GM12878 (cell line): ENCODE results near the gene GABBR2. TPM values are rescaled to one million over a fixed set of nuclear protein-coding genes. Genes with fewer than 3 reads are reported as not detected.

ENCODE experiments used
- ATAC-seq: fragments of 200-7000 bp; cut with Tn5 transposase; 3 replicates; pipeline ENCODE4 v1.9.1; 2020; ENCODE audit warnings: mild to moderate bottlenecking, moderate library complexity
- BruUV-seq: library from RNA; stranded (reverse); fragments of 400-500 nt; replicated peaks from 2 replicates; lab custom pipeline; 2021; lab: Mats Ljungman, UMichigan
- CTCF ChIA-PET: fragments of 300-600 bp; sonication (Branson Sonifier 250); formaldehyde crosslinking; extraction: SDS; loops from one replicate; lab custom pipeline; 2021; ENCODE audit warnings: inconsistent platforms; lab: Yijun Ruan, JAX
- POLR2A ChIA-PET: fragments of 350-600 bp; formaldehyde crosslinking; extraction: SDS; loops from one replicate; lab custom pipeline; 2021; ENCODE audit warnings: inconsistent platforms; lab: Charles Lee
- RAD21 ChIA-PET: fragments of 300-600 bp; sonication (Branson Sonifier 250); formaldehyde crosslinking; loops from one replicate; lab custom pipeline; 2023; ENCODE audit warnings: antibody characterized with exemption; ENCODE audit not compliant: unreplicated experiment; lab: Charles Lee
- SMC1A ChIA-PET: fragments of 300-600 bp; sonication (Branson Sonifier 250); formaldehyde crosslinking; loops from one replicate; lab custom pipeline; 2023; ENCODE audit not compliant: unreplicated experiment, uncharacterized antibody; lab: Charles Lee
- DNase-seq: peaks from one replicate; pipeline ENCODE4 v3.0.0-alpha.2; 2011; ENCODE audit warnings: low read depth, low spot score
- FAIRE-seq: peaks from 3 replicates; lab custom pipeline; 2011; peaks lifted over from hg19 to GRCh38; lab: Jason Lieb, UNC
- H2AFZ ChIP-seq: 2 replicates; pipeline ENCODE4 v1.6.0; 2011; ENCODE audit warnings: low read depth, low read length, control low read depth; ENCODE audit not compliant: control insufficient read depth
- H3K27ac ChIP-seq: 2 replicates; pipeline ENCODE4 v1.5.1; 2011; ENCODE audit warnings: control low read depth; ENCODE audit not compliant: control insufficient read depth, insufficient read depth
- H3K27me3 ChIP-seq, 2 experiments: replicated peaks in 1 of 2; 2 replicates each; pipeline versions ENCODE4 v1.6.0 to v1.6.1; 2011; ENCODE audit warnings: low read length in 1 of 2; ENCODE audit not compliant: control insufficient read depth in 2 of 2, insufficient read depth in 2 of 2
- H3K36me3 ChIP-seq, 2 experiments: 2 replicates each; pipeline ENCODE4 v1.5.1; 2011; ENCODE audit warnings: low read length in 1 of 2; ENCODE audit not compliant: control insufficient read depth in 2 of 2, insufficient read depth in 2 of 2
- H3K4me1 ChIP-seq: 2 replicates; pipeline ENCODE4 v1.6.1; 2011; ENCODE audit warnings: mild to moderate bottlenecking, low read length, moderate library complexity, mixed read lengths; ENCODE audit not compliant: control insufficient read depth, insufficient read depth
- H3K4me2 ChIP-seq: 2 replicates; pipeline ENCODE4 v1.6.0; 2011; ENCODE audit warnings: control low read depth; ENCODE audit not compliant: control insufficient read depth, insufficient read depth
- H3K4me3 ChIP-seq: fragments of 200-600 bp; sonication (generic); 2 replicates; pipeline ENCODE4 v1.5.1; 2016
- H3K79me2 ChIP-seq: 2 replicates; pipeline ENCODE4 v1.6.0; 2011; ENCODE audit warnings: low read length; ENCODE audit not compliant: control insufficient read depth, insufficient read depth
- H3K9ac ChIP-seq: 2 replicates; pipeline ENCODE4 v1.8.0; 2011; ENCODE audit warnings: low read length, control low read depth, mixed read lengths; ENCODE audit not compliant: control insufficient read depth, insufficient read depth
- H3K9me3 ChIP-seq: replicated peaks from 3 replicates; pipeline ENCODE4 v1.5.1; 2011; ENCODE audit warnings: mild to moderate bottlenecking, low read length; ENCODE audit not compliant: control insufficient read depth, insufficient read depth
- H4K20me1 ChIP-seq: 2 replicates; pipeline ENCODE4 v1.6.0; 2011; ENCODE audit not compliant: control insufficient read depth, insufficient read depth
- CBFB ChIP-seq: IDR thresholded peaks from 2 replicates; pipeline ENCODE4 v1.6.1; 2016; ENCODE audit warnings: antibody characterized with exemption, low read depth
- CEBPZ ChIP-seq: fragments of 150-350 bp; IDR thresholded peaks from 2 replicates; pipeline ENCODE4 v1.6.1; 2016; ENCODE audit warnings: low read depth, low read length
- E2F8 ChIP-seq: fragments of 450-650 bp; IDR thresholded peaks from 2 replicates; pipeline ENCODE4 v1.6.1; 2018; ENCODE audit warnings: mild to moderate bottlenecking, low read depth, moderate library complexity; ENCODE audit not compliant: partially characterized antibody
- FOXM1 ChIP-seq: IDR thresholded peaks from 2 replicates; pipeline ENCODE4 v1.6.1; 2012; ENCODE audit warnings: low read depth, mild to moderate bottlenecking, inconsistent platforms, low read length, moderate library complexity
- IKZF1 ChIP-seq: fragments of 450-650 bp; conservative IDR thresholded peaks from 2 replicates; pipeline ENCODE4 v1.6.1; 2017; ENCODE audit warnings: antibody characterized with exemption, mild to moderate bottlenecking
- IRF4 ChIP-seq: IDR thresholded peaks from 2 replicates; pipeline ENCODE4 v1.6.1; 2011; ENCODE audit warnings: low read depth, low read length
- IRF5 ChIP-seq: fragments of 450-650 bp; IDR thresholded peaks from 2 replicates; pipeline ENCODE4 v1.6.1; 2017; ENCODE audit warnings: borderline replicate concordance
- MTA2 ChIP-seq: fragments of 450-650 bp; IDR thresholded peaks from 2 replicates; pipeline ENCODE4 v1.6.1; 2016; ENCODE audit warnings: low read depth, mild to moderate bottlenecking, moderate library complexity
- NFXL1 ChIP-seq: fragments of 450-650 bp; IDR thresholded peaks from 2 replicates; pipeline ENCODE4 v1.6.1; 2017; ENCODE audit warnings: antibody characterized with exemption, mild to moderate bottlenecking, borderline replicate concordance
- NRF1 ChIP-seq: conservative IDR thresholded peaks from 2 replicates; pipeline ENCODE4 v1.6.1; 2011; ENCODE audit warnings: mild to moderate bottlenecking, low read depth, low read length, improper control_type of control experiment
- POLR2A ChIP-seq: IDR thresholded peaks from 2 replicates; pipeline ENCODE4 v1.6.1; 2011; ENCODE audit warnings: low read depth, mild to moderate bottlenecking, low read length
- POLR2AphosphoS5 ChIP-seq: IDR thresholded peaks from 2 replicates; pipeline ENCODE4 v1.6.1; 2011; ENCODE audit warnings: mild to moderate bottlenecking, low read length, inconsistent platforms
- RAD21 ChIP-seq: IDR thresholded peaks from 2 replicates; pipeline ENCODE4 v1.6.1; 2011; ENCODE audit warnings: mild to moderate bottlenecking, low read depth, low read length, moderate library complexity; ENCODE audit not compliant: insufficient read depth
- RB1 ChIP-seq: fragments of 450-650 bp; formaldehyde crosslinking; IDR thresholded peaks from 2 replicates; pipeline ENCODE4 v1.6.1; 2017; ENCODE audit warnings: mild to moderate bottlenecking, borderline replicate concordance
- RELA ChIP-seq: fragments of 450-650 bp; IDR thresholded peaks from 2 replicates; pipeline ENCODE4 v1.8.0; 2014; ENCODE audit warnings: borderline replicate concordance; ENCODE audit not compliant: partially characterized antibody
- STAT1 ChIP-seq: fragments of 450-650 bp; conservative IDR thresholded peaks from 2 replicates; pipeline ENCODE4 v1.6.1; 2014; ENCODE audit warnings: antibody characterized with exemption, mild to moderate bottlenecking
- STAT3 ChIP-seq: IDR thresholded peaks from 2 replicates; pipeline ENCODE4 v1.6.1; 2011; ENCODE audit warnings: low read depth, low read length, improper control_type of control experiment
- TCF3 ChIP-seq: IDR thresholded peaks from 2 replicates; pipeline ENCODE4 v1.6.1; 2012; ENCODE audit warnings: low read depth, mild to moderate bottlenecking, low read length, borderline replicate concordance; ENCODE audit not compliant: insufficient read depth
- YBX1 ChIP-seq: fragments of 450-650 bp; IDR thresholded peaks from 2 replicates; pipeline ENCODE4 v1.6.1; 2016; ENCODE audit warnings: antibody characterized with exemption
- ZBED1 ChIP-seq: IDR thresholded peaks from 2 replicates; pipeline ENCODE4 v1.6.1; 2016; ENCODE audit warnings: borderline replicate concordance
- WGBS: methylation state at CpG from one replicate; pipeline ENCODE4 v1.1.6; 2016; ENCODE audit warnings: low lambda C conversion rate; ENCODE audit not compliant: insufficient replicate concordance, insufficient coverage; ENCODE audit errors: missing lambda C conversion rate; 5-methylcytosine and 5-hydroxymethylcytosine counted together
- in situ Hi-C: fragments of 300-500 bp; cut with MboI; formaldehyde crosslinking; loops from 9 replicates; pipeline ENCODE4 v1.14.3; 2018; ENCODE audit warnings: mixed read lengths
- intact Hi-C: fragments of 100-400 bp; cut with micrococcal nuclease; formaldehyde crosslinking; loops from one replicate; pipeline ENCODE4 v1.14.2; 2022; ENCODE audit not compliant: unreplicated experiment
- polyA plus RNA-seq, 11 experiments: library from polyadenylated mRNA; depleted of rRNA in 4 of 11; unstranded in 6 of 11; stranded (reverse) in 5 of 11; fragments of >200 nt; fragmentation: Nextera tagmentation in 4 of 11; fragmentation: Illumina TruSeq in 1 of 11; extraction: Ambion mirVana in 4 of 11; extraction: Trizol in 1 of 11; gene quantifications; 1 replicate in 1 of 11; 2 replicates in 10 of 11; pipeline versions ENCODE4 v1.2.1 to v1.2.3, GENCODE V29; 2011 to 2016; ENCODE audit warnings: inconsistent platforms in 2 of 11, missing spikeins in 2 of 11, low read depth in 1 of 11
- total RNA-seq, 4 experiments: library from RNA; depleted of rRNA in 3 of 4; stranded (reverse); fragments of >200 nt in 3 of 4; fragmentation: Illumina TruSeq in 1 of 4; extraction: Trizol in 1 of 4; gene quantifications; 2 replicates each; pipeline versions ENCODE4 v1.2.1 to v1.2.3, GENCODE V29; 2013 to 2021

GABBR2 gene
- total and polyA plus RNA-seq, 10 of the 15 experiments (the other 5 are each of a cell fraction or from before 2014, with no cell fraction given), result 0.02 to 2.2 (median 0.06) TPM; not detected in 2

GRCh38 chr9:98580956-98581355, 127.8 kb downstream of the GABBR2 start (continued):
- TF ChIP-seq E2F8 (no peak), TCF3 (no peak), IKZF1 (no peak), RAD21 (no peak), YBX1 (no peak), NFXL1 (no peak), CBFB (no peak), ZBED1 (no peak)

GRCh38 chr9:98579700-98580099, 129.0 kb downstream of the GABBR2 start:
- POLR2A ChIA-PET, result no interaction called here
- in situ Hi-C loops (no loop called here), intact Hi-C loops (no loop called here)
- Histone ChIP-seq H3K9me3 (peaks cover 3% of the 10 kb centered on the region; the same call in 2 of the 3 replicates), H3K79me2 (no peaks in the 10 kb centered on the region), H3K36me3 (no peaks in the 10 kb centered on the region), H2AFZ (no peak overlapping the region), H4K20me1 (no peaks in the 10 kb centered on the region; the same call in 1 of the 2 replicates), H3K9ac (no peak overlapping the region), H3K4me2 (no peak overlapping the region), H3K4me1 (peaks cover 31% of the 10 kb centered on the region), H3K27me3 (no peaks in the 10 kb centered on the region; a peak in 1 of 4 replicates), H3K4me3 (no peak overlapping the region), H3K27ac (no peak overlapping the region)
- ATAC-seq (no peak), DNase-seq (no peak), FAIRE-seq (no peak)
- SMC1A ChIA-PET, result no interaction called here
- RAD21 ChIA-PET, result no interaction called here
- 83% methylated on average over 2 of the region's 2 CpGs for WGBS
- no TSS peak for BruUV-seq
- CTCF ChIA-PET, result no interaction called here
- TF ChIP-seq IRF4 (no peak), POLR2A (no peak), CEBPZ (no peak), STAT1 (no peak), RB1 (no peak), FOXM1 (no peak), STAT3 (no peak), MTA2 (no peak), RELA (no peak), IRF5 (no peak), NRF1 (no peak), POLR2AphosphoS5 (no peak)
